OCI-LY3 (cell line): ENCODE data around the gene XYLT2.

ENCODE experiments used
- CTCF ChIP-seq: fragments of 200-600, 300-600 bp; sonication (generic); IDR thresholded peaks from 2 replicates; pipeline ENCODE4 v1.5.1; 2014; ENCODE audit warnings: antibody characterized with exemption, low read length, low read depth
- EZH2phosphoT487 ChIP-seq: fragments of 200-600 bp; shearing (Covaris generic); IDR thresholded peaks from 2 replicates; pipeline ENCODE4 v1.6.1; 2018; ENCODE audit warnings: antibody characterized with exemption, mixed run types, low read depth

GRCh38 chr17:50370052-50370451 lies 24.1 kb downstream of the XYLT2 start:
- TF ChIP-seq CTCF (no peak), EZH2phosphoT487 (no peak)
